Measurements from ENCODE around the gene COL5A1.

COL5A1 gene

DNA sequence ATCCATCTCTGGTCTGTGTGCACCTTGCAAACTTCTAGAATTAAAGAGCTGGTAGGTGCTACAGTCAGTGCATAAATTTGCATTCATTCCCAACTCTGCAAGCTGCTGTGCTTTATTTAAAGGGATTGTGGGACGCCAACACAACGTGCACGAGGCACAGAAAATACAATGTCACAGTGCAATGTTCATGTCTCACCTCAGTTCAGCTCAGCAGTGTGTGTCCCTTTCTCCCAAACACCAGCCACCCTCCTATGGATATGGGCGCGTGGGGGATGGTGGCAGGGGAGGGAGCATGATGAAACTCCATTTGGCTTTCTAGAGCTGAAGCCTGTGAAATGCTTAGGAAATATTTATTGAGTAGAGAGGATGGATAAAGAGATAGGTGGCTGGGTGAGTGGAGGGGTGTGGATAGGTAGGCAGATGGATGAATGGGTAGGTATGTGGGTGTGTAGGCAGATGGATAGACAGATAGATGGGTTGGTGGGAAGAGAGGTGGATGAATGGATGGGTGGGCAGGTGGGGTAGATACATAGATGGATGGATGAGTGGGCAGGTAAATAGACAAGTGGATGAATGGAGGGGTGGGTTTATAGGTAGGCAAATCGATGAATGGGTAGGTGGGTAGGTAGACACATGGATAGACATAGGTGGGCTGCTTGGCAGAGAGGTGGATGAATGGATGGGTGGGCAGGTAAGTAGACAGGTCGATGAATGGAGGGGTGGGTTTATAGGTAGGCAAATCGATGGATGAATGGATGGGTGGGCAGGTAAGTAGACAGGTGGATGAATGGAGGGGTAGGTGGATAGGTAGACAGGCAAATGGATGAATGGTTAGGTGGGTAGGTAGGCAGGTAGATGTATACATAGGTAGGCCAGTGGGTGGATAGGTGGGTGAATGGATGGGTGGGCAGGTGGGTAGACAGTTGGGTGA is 146.3 kb downstream of the COL5A1 start:
- DNase-seq (ENCODE audit: low read depth) = no peak

GRCh38 chr9:134789168-134789567 is 147.6 kb downstream of the COL5A1 start:
- no peak for DNase-seq (ENCODE audit: low read depth)

DNA sequence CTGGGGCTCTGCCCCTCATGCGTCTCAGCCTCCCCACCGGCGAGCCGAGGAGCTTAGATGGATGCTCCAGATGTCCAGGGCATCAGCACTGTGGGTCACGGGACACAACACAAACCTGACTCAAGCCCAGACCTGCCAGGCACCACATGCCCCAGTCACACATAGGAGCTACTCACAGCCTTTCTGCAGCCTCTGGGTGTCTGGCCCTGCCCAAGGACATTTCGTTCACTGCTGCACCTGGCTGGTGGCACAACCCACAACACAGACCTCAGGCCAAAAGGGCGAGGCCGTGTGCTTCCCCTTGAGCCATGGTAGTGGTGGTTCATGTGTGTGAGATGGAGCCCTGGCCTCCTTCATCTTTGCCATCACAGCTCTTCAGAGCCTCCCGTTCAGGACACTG is 149.4 kb downstream of the COL5A1 start:
- no peak for DNase-seq (ENCODE audit: low read depth)

GRCh38 chr9:134792627-134793026 is 151.0 kb downstream of the COL5A1 start:
- DNase-seq (ENCODE audit: low read depth) = no peak

DNA sequence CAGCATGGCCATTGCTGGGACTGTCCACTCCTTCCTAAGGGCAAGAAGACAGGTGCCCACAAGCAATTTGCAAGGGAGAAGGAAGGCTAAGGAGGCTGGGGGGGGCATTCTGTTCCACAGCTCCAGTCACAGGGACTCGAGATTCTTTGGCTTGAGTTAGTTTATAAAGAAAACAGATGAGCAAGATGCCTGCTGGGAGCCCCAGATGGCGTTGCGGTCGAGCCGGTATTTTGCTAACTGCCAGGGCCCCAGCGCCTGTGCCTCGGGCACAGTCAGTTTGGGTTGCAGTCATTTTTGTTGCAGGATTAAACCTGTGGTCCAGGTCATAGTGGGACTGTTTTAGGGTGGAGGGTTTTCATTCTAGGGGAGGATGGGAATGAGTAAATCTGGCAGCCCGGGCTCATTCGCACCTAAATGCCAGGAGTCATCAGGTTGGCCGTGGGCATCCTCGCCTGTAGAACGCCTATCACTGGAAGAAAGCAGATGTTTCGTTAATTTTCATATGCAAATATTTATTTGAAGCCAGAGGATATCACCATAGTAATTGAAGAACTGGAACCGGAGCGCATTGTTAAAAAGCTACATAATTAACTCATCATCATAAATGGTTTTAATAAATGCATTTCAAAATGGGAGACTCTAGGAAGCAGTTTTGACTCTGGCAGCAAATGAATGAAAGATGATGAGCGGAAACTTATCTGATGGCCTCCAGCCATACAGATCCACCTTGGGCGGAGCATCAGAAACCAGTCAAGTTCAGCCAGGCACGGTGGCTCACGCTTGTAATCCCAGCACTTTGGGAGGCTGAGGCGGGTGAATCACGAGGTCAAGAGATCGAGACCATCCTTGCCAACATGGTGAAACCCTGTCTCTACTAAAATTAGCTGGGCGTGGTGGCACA is 151.9 kb downstream of the COL5A1 start:
- DNase-seq (ENCODE audit: low read depth) = no peak

DNA sequence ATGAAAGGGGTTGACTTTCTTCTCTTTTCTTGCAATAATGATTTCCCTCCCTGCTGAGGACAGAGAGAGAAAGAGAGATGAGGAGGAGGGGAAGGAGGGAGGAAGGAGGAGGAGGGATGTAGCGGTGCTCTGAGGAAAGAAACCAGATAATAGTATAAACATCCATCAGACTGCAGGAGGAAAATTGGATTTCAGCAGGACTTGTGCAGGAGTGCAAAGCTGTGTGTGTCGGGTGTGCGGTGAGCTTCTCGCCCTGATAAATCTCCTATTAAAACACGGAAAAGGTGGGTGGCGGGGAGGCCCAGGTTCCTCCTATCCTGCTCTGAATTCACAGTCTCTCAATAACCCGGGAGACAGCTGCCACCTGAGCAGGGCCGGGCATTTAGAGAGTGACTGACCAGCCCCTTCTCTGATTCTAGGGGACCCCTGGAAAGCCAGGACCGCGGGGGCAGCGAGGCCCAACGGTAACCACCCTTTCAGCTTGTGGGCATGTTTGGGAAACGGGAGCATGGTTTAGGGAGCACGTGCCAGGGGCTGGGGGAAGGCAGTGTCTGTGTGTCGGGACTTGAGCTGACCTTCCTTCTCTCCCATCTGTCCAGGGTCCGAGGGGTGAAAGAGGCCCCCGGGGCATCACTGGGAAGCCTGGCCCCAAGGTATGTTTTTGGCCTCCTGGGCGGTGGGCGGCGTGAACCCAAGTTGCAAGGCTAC is 153.2 kb downstream of the COL5A1 start:
- DNase-seq (ENCODE audit: low read depth) = no peak

DNA sequence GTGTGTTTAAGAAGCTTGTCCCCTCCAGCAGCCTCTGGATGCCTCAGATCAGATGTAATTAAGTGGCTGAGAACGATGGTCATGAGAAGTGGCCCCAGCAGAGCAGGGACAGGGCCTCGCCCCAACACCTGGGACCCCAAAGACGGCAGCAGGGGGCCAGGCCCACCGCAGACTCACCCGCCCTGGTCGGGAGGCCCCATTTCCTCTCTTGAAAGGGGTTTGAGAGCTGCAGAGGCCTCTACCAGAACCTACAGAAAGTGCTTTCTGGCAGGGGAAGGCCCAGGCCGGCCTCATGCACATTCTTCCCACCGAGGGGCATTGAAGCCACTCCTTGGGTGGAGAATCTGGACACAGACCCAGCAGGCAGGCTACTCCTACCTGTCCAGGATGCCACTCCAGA is 153.8 kb downstream of the COL5A1 start:
- DNase-seq (ENCODE audit: low read depth) = no peak

GRCh38 chr9:134796882-134797281 is 155.3 kb downstream of the COL5A1 start:
- no peak for DNase-seq (ENCODE audit: low read depth)

DNA sequence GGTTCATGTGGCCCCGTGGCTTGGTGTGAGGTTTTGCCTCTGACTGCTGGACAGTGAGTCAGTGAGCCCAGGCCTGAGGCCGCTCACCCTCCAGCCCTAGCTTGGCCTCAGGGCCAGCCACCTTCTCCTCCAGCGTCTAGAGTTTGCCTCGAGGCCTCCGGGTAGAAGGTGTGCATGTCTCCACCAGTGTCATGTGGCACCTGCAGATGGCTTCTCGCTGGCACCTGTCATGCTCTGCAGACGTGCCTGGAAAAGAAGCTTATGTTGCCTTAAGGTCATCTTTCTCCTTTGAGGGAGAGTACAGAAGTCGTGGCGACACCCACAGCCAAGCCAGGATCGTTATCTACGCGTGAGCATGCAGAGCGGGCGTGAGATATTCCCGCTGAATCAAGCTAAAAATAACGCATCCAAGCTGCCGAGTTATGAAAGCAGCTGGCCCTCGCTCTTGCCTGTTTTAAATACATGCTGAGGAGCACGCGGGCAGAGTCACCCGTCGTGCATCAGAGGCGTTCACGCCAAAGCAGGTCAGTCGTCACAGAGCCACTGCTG is 159.3 kb downstream of the COL5A1 start:
- DNase-seq (ENCODE audit: low read depth) = peak; percentile 22

DNA sequence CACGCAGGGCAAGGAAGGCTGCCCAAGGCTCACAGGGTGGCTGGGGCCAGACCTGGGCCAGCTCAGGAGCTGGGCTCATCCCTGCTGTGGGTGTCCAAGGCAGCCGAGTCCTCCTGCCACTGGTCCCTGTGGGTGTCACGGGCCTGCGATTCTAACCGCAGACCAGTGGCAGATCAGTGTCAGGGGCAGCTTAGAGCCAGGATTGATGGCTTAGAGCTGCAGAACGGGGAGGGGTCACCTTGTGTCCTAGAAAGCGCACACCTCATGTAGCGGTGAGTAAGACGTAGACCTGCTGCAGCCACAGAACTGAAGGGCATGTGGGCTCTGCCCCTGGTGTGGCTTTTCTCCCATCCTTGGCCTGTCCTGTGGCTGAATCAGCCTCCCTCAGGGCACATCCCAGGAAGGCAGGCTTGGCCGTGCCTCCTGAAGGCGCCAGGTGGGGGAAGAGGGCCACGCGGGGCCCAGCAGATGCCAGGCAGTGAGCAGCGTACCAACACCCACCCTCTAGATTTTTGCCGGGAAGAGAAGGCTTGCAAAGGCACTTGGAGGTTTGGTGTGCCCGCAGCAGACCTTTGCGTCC is 160.7 kb downstream of the COL5A1 start:
- no peak for DNase-seq (ENCODE audit: low read depth)

- DNase-seq (ENCODE audit: low read depth) = no peak
Measured at GRCh38 chr9:134804871-134805270, 163.3 kb downstream of the COL5A1 start.

- no peak for DNase-seq (ENCODE audit: low read depth)
Measured at GRCh38 chr9:134807716-134808446, 166.3 kb downstream of the COL5A1 start.

GRCh38 chr9:134808447-134808792 is 166.8 kb downstream of the COL5A1 start:
- DNase-seq (ENCODE audit: low read depth) = no peak

DNA sequence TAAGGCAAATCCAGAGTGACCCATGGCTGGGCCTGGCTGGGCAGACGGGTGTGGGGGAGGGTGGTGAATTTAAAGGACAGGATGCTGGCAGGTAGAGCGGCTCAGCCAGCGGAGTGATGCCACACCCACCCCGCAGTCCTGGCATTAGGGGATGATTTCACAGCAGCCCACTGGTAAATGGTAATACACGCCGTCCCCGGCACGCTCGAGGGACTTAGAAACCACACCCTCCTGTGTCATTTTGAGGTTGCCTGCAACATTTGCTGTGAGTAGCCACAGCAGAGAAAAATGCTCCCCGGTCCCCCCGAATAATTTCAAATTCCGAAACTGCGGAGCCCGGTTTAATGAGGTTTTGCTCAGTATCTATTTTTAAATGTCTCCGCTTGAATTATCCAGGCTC is 167.7 kb downstream of the COL5A1 start:
- no peak for DNase-seq (ENCODE audit: low read depth)

GRCh38 chr9:134809826-134810225 is 168.2 kb downstream of the COL5A1 start:
- DNase-seq (ENCODE audit: low read depth) = no peak

DNA sequence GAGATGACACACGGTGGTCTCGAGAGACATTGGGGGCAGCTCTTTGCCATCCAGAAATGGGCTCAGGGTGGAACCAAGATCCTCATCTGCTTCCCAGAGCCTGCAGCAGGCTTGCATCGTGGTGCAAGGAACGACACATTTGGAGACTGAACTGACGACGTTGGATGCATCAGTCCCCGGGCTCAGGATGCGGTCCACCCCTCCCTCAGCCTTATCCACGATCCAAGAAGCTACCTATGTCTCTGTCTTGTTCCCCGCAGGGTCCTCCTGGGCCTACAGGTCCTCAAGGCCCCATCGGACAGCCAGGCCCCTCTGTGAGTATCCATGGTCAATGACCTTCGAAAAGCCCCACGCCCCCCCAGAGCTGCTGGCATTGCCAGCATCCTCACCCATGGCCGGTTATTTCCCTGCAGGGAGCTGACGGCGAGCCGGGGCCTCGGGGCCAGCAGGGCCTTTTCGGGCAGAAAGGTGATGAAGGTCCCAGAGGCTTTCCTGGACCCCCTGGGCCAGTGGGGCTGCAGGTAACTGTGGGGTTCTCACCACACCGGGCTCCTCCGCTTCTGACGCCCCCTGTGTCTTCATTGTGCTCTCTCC is 169.6 kb downstream of the COL5A1 start:
- no peak for DNase-seq (ENCODE audit: low read depth)

- DNase-seq (ENCODE audit: low read depth) = peak; percentile 45
Measured at GRCh38 chr9:134811673-134812342, 170.2 kb downstream of the COL5A1 start.

GRCh38 chr9:134812343-134812673 is 170.7 kb downstream of the COL5A1 start:
- DNase-seq (ENCODE audit: low read depth) = no peak

DNA sequence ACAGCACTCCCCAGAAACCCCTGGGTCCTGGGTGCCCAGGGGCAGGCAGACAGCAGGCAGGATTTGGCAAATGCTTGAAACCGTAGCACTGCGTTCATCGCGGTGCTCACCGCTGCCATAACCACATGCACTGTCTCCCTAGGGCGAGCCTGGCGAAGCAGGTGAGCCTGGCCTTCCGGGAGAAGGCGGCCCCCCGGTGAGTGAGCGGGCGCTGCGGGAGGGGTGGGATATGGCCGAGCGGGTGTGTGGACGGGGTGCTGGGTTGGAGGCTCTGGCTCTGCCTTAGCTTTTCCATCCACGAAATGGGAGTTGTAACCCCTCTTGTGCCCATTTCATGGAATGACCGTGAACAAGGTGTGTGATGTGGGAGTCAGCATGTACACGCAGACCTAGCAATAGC is 172.2 kb downstream of the COL5A1 start:
- DNase-seq (ENCODE audit: low read depth) = no peak

GRCh38 chr9:134814598-134815215 is 173.1 kb downstream of the COL5A1 start:
- peak; percentile 53 for DNase-seq (ENCODE audit: low read depth)

All from ELR (cell line).